ENCODE data around the gene SWAP70.

Gene SWAP70

DNA sequence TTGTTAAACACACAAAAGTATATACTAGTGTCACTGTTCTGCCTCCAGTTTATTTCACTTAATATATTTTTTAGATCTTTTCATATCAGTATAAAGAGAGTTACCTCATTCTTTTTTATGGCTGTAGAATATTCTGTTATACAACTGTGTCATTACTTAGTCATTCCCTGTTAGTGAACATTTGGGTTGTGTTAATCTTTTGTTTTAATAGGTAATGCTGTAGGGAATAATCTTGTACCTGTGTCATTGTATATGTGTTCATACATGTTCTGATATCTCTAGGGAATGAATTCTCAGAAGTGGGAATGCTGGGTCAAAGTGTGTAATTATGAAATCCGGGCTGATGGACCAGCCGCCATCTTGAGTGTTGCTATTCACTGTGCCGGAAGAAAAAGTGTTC lies 71.4 kb downstream of the SWAP70 start:
- no peak for TF ChIP-seq FOXA1 (IDR thresholded peaks at IDR 0.05)
- TF ChIP-seq PKNOX1 (IDR thresholded peaks at IDR 0.05) = no peak
- no peak for TF ChIP-seq SUZ12 (IDR thresholded peaks at IDR 0.05)
- no peak for TF ChIP-seq L3MBTL2 (conservative IDR thresholded peaks at IDR 0.05)
- TF ChIP-seq BHLHE40 (IDR thresholded peaks at IDR 0.05; ENCODE audit: borderline replicate concordance) = no peak
- no peak for TF ChIP-seq SP1 (IDR thresholded peaks at IDR 0.05)
- TF ChIP-seq CTBP1 (IDR thresholded peaks at IDR 0.05; ENCODE audit: borderline replicate concordance) = no peak
- no peak for TF ChIP-seq TARDBP (IDR thresholded peaks at IDR 0.05)
- no peak for TF ChIP-seq ELF4 (IDR thresholded peaks at IDR 0.05)
- no peak for TF ChIP-seq HDGF (IDR thresholded peaks at IDR 0.05; ENCODE audit: borderline replicate concordance)
- no peak for TF ChIP-seq LEF1 (IDR thresholded peaks at IDR 0.05; ENCODE audit: borderline replicate concordance)
- TF ChIP-seq NFRKB (IDR thresholded peaks at IDR 0.05) = no peak
- TF ChIP-seq ZNF384 (IDR thresholded peaks at IDR 0.05) = no peak
- no peak for TF ChIP-seq ARNT (IDR thresholded peaks at IDR 0.05)
- no peak for DNase-seq (ENCODE audit: extremely low spot score)
- ChIA-PET POLR2A (no interaction called here), CTCF (no interaction called here)

DNA sequence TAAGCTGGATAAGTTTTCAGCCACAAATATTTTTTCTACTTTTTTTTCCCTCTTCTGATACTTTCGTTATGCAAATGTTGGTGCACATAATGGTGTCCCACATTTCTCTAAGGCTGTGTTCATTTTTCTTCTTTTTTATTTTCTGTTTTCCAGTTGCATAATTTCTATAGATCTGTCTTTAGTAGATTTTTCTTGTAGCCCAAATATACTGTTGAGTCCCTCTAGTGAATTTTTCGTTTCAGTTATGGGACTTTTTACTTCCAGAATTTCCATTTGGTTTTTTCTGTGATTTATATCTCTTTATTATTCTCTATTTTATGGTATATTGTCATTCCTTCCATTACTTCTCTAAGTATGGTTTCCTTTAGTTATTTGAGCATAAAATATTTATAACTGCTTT lies 72.0 kb downstream of the SWAP70 start:
- TF ChIP-seq CTBP1 (IDR thresholded peaks at IDR 0.05; ENCODE audit: borderline replicate concordance) (no peak), SP1 (IDR thresholded peaks at IDR 0.05) (no peak), FOXK2 (IDR thresholded peaks at IDR 0.05) (no peak), BHLHE40 (IDR thresholded peaks at IDR 0.05; ENCODE audit: borderline replicate concordance) (no peak), SUZ12 (IDR thresholded peaks at IDR 0.05) (no peak), L3MBTL2 (conservative IDR thresholded peaks at IDR 0.05) (no peak), FOXA1 (IDR thresholded peaks at IDR 0.05) (no peak), TARDBP (IDR thresholded peaks at IDR 0.05) (no peak), ELF4 (IDR thresholded peaks at IDR 0.05) (no peak), ZNF384 (IDR thresholded peaks at IDR 0.05) (no peak), HDGF (IDR thresholded peaks at IDR 0.05; ENCODE audit: borderline replicate concordance) (no peak), PKNOX1 (IDR thresholded peaks at IDR 0.05) (no peak), LEF1 (IDR thresholded peaks at IDR 0.05; ENCODE audit: borderline replicate concordance) (no peak), NFRKB (IDR thresholded peaks at IDR 0.05) (no peak), ARNT (IDR thresholded peaks at IDR 0.05) (no peak)
- ChIA-PET CTCF (no interaction called here), POLR2A (no interaction called here)
- DNase-seq (ENCODE audit: extremely low spot score) = no peak

DNA sequence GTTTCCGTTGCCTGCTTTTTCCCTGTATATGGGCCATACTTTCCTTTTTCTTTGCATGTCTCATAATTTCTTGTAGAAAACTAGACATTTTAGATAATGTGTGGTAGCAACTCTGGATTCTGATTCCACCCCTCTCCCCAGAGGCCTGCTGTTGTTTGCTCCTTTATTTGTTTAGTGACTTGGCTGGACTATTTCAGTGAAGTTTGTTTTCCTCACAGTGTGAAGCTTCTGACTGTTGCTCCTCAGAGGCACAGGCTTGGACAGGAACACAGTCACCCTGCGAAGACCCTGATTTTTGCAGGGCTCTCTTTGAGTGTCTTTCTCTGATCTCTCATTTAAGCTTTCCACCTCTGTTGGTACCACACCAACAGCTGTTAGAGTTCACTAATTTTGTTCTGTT lies 72.5 kb downstream of the SWAP70 start:
- ChIA-PET POLR2A (no interaction called here), CTCF (no interaction called here)
- no peak for TF ChIP-seq FOXM1 (IDR thresholded peaks at IDR 0.05; ENCODE audit: borderline replicate concordance)
- no peak for TF ChIP-seq FOXA1 (IDR thresholded peaks at IDR 0.05)
- TF ChIP-seq L3MBTL2 (conservative IDR thresholded peaks at IDR 0.05) = no peak
- no peak for TF ChIP-seq SUZ12 (IDR thresholded peaks at IDR 0.05)
- DNase-seq (ENCODE audit: extremely low spot score) = no peak

DNA sequence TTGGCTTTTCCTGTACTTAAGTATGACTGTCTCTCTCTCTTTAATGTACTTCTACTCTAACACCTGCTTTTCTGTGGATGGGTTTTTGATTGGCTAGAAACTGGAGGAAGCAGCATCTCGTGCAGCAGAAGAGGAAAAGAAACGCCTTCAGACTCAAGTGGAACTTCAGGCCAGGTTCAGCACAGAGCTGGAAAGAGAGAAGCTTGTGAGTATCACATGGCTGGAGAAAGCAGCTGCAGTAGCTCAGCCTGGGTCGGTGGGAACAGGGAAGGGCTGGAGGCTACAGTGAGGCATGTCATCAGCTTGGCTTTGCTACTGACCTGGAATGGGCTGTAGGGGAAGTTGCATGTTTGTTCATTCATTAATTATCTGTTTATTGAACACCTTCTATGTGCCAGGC lies 74.2 kb downstream of the SWAP70 start:
- POLR2A ChIA-PET = interaction anchor here (0.5 kb wide), 1 partner anchor 41 kb away, joined by 3 read pairs; no protein-coding TSS in a partner anchor
- DNase-seq (ENCODE audit: extremely low spot score) = no peak
- CTCF ChIA-PET = no interaction called here
- TF ChIP-seq PKNOX1 (IDR thresholded peaks at IDR 0.05) (no peak), HDGF (IDR thresholded peaks at IDR 0.05; ENCODE audit: borderline replicate concordance) (no peak), TARDBP (IDR thresholded peaks at IDR 0.05) (no peak), CTBP1 (IDR thresholded peaks at IDR 0.05; ENCODE audit: borderline replicate concordance) (no peak), BHLHE40 (IDR thresholded peaks at IDR 0.05; ENCODE audit: borderline replicate concordance) (no peak), ELF4 (IDR thresholded peaks at IDR 0.05) (no peak), FOXA1 (IDR thresholded peaks at IDR 0.05) (no peak), LEF1 (IDR thresholded peaks at IDR 0.05; ENCODE audit: borderline replicate concordance) (no peak), SP1 (IDR thresholded peaks at IDR 0.05) (no peak), ZNF384 (IDR thresholded peaks at IDR 0.05) (no peak), FOXK2 (IDR thresholded peaks at IDR 0.05) (no peak), SUZ12 (IDR thresholded peaks at IDR 0.05) (no peak), L3MBTL2 (conservative IDR thresholded peaks at IDR 0.05) (no peak), NFRKB (IDR thresholded peaks at IDR 0.05) (no peak), FOXM1 (IDR thresholded peaks at IDR 0.05; ENCODE audit: borderline replicate concordance) (no peak)

GRCh38 chr11:9738707-9739106 lies 74.8 kb downstream of the SWAP70 start:
- ChIA-PET CTCF (no interaction called here), POLR2A (interaction anchor here (0.5 kb wide), 1 partner anchor 41 kb away, joined by 3 read pairs; no protein-coding TSS in a partner anchor)
- DNase-seq (ENCODE audit: extremely low spot score) = no peak
- no peak for TF ChIP-seq FOXM1 (IDR thresholded peaks at IDR 0.05; ENCODE audit: borderline replicate concordance)
- no peak for TF ChIP-seq PKNOX1 (IDR thresholded peaks at IDR 0.05)
- TF ChIP-seq FOXK2 (IDR thresholded peaks at IDR 0.05) = no peak
- TF ChIP-seq CTBP1 (IDR thresholded peaks at IDR 0.05; ENCODE audit: borderline replicate concordance) = no peak
- TF ChIP-seq HDGF (IDR thresholded peaks at IDR 0.05; ENCODE audit: borderline replicate concordance) = no peak
- TF ChIP-seq FOXA1 (IDR thresholded peaks at IDR 0.05) = no peak
- no peak for TF ChIP-seq ELF4 (IDR thresholded peaks at IDR 0.05)
- no peak for TF ChIP-seq BHLHE40 (IDR thresholded peaks at IDR 0.05; ENCODE audit: borderline replicate concordance)
- no peak for TF ChIP-seq ZNF384 (IDR thresholded peaks at IDR 0.05)
- TF ChIP-seq L3MBTL2 (conservative IDR thresholded peaks at IDR 0.05) = no peak
- no peak for TF ChIP-seq TARDBP (IDR thresholded peaks at IDR 0.05)
- TF ChIP-seq LEF1 (IDR thresholded peaks at IDR 0.05; ENCODE audit: borderline replicate concordance) = no peak
- no peak for TF ChIP-seq NFRKB (IDR thresholded peaks at IDR 0.05)
- TF ChIP-seq SP1 (IDR thresholded peaks at IDR 0.05) = no peak
- no peak for TF ChIP-seq SUZ12 (IDR thresholded peaks at IDR 0.05)
- no peak for TF ChIP-seq ARNT (IDR thresholded peaks at IDR 0.05)
